A549 (cell line): Measurements from ENCODE around the gene DUS2. TPM values are rescaled to one million over a fixed set of nuclear protein-coding genes. Genes with fewer than 3 reads are reported as not detected.
"Not testable (repeated sequence)": the region's sequence is repeated elsewhere in the genome, so short reads cannot be mapped to it uniquely, and the experiment has no call there.

Source experiments
- ATAC-seq, 2 experiments: fragments of 200-7000 bp in 1 of 2; fragments of >200 bp in 1 of 2; cut with Nextera tagmentation in 1 of 2; cut with Tn5 transposase in 1 of 2; 3 replicates each; pipeline versions ENCODE4 v1.8.0 to v1.9.1; 2018 to 2020; ENCODE audit warnings: mild to moderate bottlenecking in 1 of 2, moderate library complexity in 1 of 2
- CTCF ChIA-PET: fragments of 300-600 bp; sonication (Branson Sonifier 250); formaldehyde crosslinking; extraction: SDS; loops from one replicate; lab custom pipeline; 2021; ENCODE audit warnings: antibody characterized with exemption, inconsistent platforms; lab: Yijun Ruan, JAX
- POLR2A ChIA-PET: fragments of 350-600 bp; formaldehyde crosslinking; extraction: SDS; loops from one replicate; lab custom pipeline; 2021; ENCODE audit warnings: antibody characterized with exemption, inconsistent platforms; lab: Yijun Ruan, JAX
- DNase-seq, 2 experiments: peaks; one replicate each; pipeline versions ENCODE4 v3.0.0 to v3.0.0-alpha.2; 2011 to 2016; ENCODE audit warnings: low read depth in 1 of 2, low spot score in 1 of 2
- FAIRE-seq: peaks from 2 replicates; lab custom pipeline; 2011; peaks lifted over from hg19 to GRCh38; lab: Jason Lieb, UNC
- H3K27ac ChIP-seq, 2 experiments: fragments of >200 bp; sonication (Bioruptor Twin); formaldehyde crosslinking; 3 replicates each; pipeline ENCODE4 v1.5.1; 2016 to 2017
- H3K4me1 ChIP-seq: fragments of >200 bp; sonication (Bioruptor Twin); formaldehyde crosslinking; 3 replicates; pipeline ENCODE4 v1.6.1; 2016
- H3K4me2 ChIP-seq: fragments of >200 bp; sonication (Bioruptor Twin); formaldehyde crosslinking; 3 replicates; pipeline ENCODE4 v1.6.1; 2016
- H3K4me3 ChIP-seq: fragments of >200 bp; sonication (Bioruptor Twin); formaldehyde crosslinking; 3 replicates; pipeline ENCODE4 v1.5.1; 2016
- H3K9me3 ChIP-seq: fragments of >200 bp; sonication (Bioruptor Twin); formaldehyde crosslinking; 3 replicates; pipeline ENCODE4 v1.6.1; 2016
- EHF ChIP-seq: fragments of 250-450 bp; sonication (Bioruptor Pico); IDR thresholded peaks from 2 replicates; pipeline ENCODE4 v1.5.0; 2020; ENCODE audit warnings: mild to moderate bottlenecking
- EHMT2 ChIP-seq: fragments of 200-600 bp; sonication (generic); IDR thresholded peaks from 2 replicates; pipeline ENCODE4 v1.6.1; 2016; ENCODE audit warnings: antibody characterized with exemption, low read depth, mild to moderate bottlenecking, moderate library complexity
- FOSL2 ChIP-seq, 2 experiments: fragments of 450-650 bp in 1 of 2; fragments of >200 bp in 1 of 2; sonication (Bioruptor Twin) in 1 of 2; formaldehyde crosslinking; IDR thresholded peaks; 2 replicates each; pipeline versions ENCODE4 v1.5.0 to v1.6.1; 2016 to 2020; ENCODE audit warnings: mild to moderate bottlenecking in 1 of 2, moderate library complexity in 1 of 2
- HOXB13 ChIP-seq: fragments of 250-450 bp; sonication (Bioruptor Pico); IDR thresholded peaks from 2 replicates; pipeline ENCODE4 v1.5.0; 2020; ENCODE audit warnings: low read depth, mild to moderate bottlenecking, moderate library complexity
- JUN ChIP-seq, 2 experiments: fragments of >200 bp; sonication (Bioruptor Twin); formaldehyde crosslinking; IDR thresholded peaks; 2 replicates in 1 of 2; 3 replicates in 1 of 2; pipeline ENCODE4 v1.6.1; 2016 to 2017
- MAFK ChIP-seq: fragments of 450-650 bp; IDR thresholded peaks from 2 replicates; pipeline ENCODE4 v1.6.1; 2014; ENCODE audit not compliant: partially characterized antibody
- TFCP2L1 ChIP-seq: fragments of 250-450 bp; sonication (Bioruptor Pico); IDR thresholded peaks from 2 replicates; pipeline ENCODE4 v1.5.0; 2021; ENCODE audit warnings: mild to moderate bottlenecking
- ZNF302 ChIP-seq: fragments of 250-450 bp; sonication (Bioruptor Pico); IDR thresholded peaks from 2 replicates; pipeline ENCODE4 v1.9.0; 2021; ENCODE audit warnings: inconsistent platforms, mild to moderate bottlenecking, moderate library complexity
- WGBS: methylation state at CpG from one replicate; pipeline ENCODE4 v1.1.6; 2017; ENCODE audit errors: missing lambda C conversion rate; 5-methylcytosine and 5-hydroxymethylcytosine counted together
- polyA plus RNA-seq, 4 experiments: library from polyadenylated mRNA; depleted of rRNA in 3 of 4; stranded (reverse); fragments of >200 nt; fragmentation: RNase III in 1 of 4; extraction: RNeasy Plus Mini Kit Qiagen cat#74134 plus additional on column Dnase treatment in 1 of 4; gene quantifications; 2 replicates in 3 of 4; 3 replicates in 1 of 4; pipeline ENCODE4 v1.2.3, GENCODE V29; 2011 to 2017
- TF ChIP-seq, protein P1 (sequence below): IDR thresholded peaks from 2 replicates; pipeline ENCODE4 v1.6.1; 2012; ENCODE audit warnings: low read depth, borderline replicate concordance
- TF ChIP-seq, protein P2 (sequence below): fragments of >200 bp; sonication (Bioruptor Twin); formaldehyde crosslinking; IDR thresholded peaks from 3 replicates; pipeline ENCODE4 v1.6.1; 2016
- TF ChIP-seq, protein P3 (sequence below): fragments of 200-600 bp; sonication (generic); IDR thresholded peaks from 2 replicates; pipeline ENCODE4 v1.6.1; 2016; ENCODE audit warnings: antibody characterized with exemption, mild to moderate bottlenecking, moderate library complexity
- TF ChIP-seq, protein P4 (sequence below): IDR thresholded peaks from 2 replicates; pipeline ENCODE4 v1.6.1; 2012

DUS2 gene
- polyA plus RNA-seq, 2 of the 4 experiments (the other 2 are of a cell fraction), result 20.8 to 21.5 TPM

DNA sequence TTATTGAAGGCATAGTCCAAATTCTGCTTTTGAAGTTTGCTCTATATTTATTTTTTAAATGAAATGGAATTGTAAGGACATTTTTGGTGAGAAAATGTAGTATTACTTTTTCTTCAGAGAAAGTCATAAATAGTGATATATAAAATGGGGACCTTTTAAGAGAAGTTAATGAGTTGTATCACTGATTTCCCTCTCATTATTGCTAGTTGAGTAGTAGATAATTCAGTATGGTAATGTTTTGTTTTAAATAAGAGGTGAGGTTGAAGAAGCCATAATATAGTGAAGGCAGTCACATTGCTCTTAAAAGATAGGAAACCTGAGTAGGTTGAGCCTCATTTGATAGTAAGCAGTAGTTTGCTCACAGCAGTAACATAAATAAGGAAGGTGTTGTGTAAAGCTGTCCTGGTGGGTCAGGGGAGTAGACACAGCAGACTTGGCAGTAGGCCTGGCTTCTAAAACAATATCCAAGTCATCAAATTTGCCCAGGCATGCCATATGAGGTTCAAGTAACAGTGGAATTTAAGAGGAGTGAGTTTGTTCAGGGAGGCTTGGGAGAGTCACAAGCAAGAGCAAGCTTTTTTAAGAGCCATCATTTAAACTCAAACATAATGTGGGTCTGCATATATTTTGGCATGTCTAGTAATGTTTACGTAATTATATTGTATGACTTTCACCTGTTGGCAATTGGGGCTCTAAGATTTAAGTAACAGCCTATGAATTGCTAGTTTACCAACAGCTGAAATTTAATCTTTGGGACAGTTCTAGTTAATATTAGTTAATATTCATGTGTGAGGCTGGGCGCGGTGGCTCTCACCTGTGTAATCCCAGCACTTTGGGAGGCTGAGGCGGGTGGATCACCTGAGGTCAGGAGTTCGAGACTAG, 68.5 kb downstream of the DUS2 start:
- DNase-seq (peak in 1 of 2 experiments; percentile 49), ATAC-seq (peak in 1 of 2 experiments; percentile 23; a peak in 3 of 6 replicates)
- no peak overlapping the region for H3K4me3 ChIP-seq
- POLR2A ChIA-PET, result interaction anchor here (1.1 kb wide), 1 partner anchor 146 kb away, joined by 3 read pairs; no protein-coding TSS in a partner anchor
- TF ChIP-seq EHMT2 (no peak), EHF (no peak), FOSL2 (IDR thresholded peaks at IDR 0.05) (no peak), FOSL2 (CRISPR knock-in tag; IDR thresholded peaks at IDR 0.05) (no peak), TFCP2L1 (CRISPR knock-in tag) (no peak), MAFK (no peak), ZNF302 (CRISPR knock-in tag) (no peak), JUN (IDR thresholded peaks at IDR 0.05) (no peak), HOXB13 (no peak)
- TF ChIP-seq, protein P1, sequence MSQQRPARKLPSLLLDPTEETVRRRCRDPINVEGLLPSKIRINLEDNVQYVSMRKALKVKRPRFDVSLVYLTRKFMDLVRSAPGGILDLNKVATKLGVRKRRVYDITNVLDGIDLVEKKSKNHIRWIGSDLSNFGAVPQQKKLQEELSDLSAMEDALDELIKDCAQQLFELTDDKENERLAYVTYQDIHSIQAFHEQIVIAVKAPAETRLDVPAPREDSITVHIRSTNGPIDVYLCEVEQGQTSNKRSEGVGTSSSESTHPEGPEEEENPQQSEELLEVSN, result no peak
- TF ChIP-seq, protein P2, sequence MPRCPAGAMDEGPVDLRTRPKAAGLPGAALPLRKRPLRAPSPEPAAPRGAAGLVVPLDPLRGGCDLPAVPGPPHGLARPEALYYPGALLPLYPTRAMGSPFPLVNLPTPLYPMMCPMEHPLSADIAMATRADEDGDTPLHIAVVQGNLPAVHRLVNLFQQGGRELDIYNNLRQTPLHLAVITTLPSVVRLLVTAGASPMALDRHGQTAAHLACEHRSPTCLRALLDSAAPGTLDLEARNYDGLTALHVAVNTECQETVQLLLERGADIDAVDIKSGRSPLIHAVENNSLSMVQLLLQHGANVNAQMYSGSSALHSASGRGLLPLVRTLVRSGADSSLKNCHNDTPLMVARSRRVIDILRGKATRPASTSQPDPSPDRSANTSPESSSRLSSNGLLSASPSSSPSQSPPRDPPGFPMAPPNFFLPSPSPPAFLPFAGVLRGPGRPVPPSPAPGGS, result no peak
- TF ChIP-seq, protein P3, sequence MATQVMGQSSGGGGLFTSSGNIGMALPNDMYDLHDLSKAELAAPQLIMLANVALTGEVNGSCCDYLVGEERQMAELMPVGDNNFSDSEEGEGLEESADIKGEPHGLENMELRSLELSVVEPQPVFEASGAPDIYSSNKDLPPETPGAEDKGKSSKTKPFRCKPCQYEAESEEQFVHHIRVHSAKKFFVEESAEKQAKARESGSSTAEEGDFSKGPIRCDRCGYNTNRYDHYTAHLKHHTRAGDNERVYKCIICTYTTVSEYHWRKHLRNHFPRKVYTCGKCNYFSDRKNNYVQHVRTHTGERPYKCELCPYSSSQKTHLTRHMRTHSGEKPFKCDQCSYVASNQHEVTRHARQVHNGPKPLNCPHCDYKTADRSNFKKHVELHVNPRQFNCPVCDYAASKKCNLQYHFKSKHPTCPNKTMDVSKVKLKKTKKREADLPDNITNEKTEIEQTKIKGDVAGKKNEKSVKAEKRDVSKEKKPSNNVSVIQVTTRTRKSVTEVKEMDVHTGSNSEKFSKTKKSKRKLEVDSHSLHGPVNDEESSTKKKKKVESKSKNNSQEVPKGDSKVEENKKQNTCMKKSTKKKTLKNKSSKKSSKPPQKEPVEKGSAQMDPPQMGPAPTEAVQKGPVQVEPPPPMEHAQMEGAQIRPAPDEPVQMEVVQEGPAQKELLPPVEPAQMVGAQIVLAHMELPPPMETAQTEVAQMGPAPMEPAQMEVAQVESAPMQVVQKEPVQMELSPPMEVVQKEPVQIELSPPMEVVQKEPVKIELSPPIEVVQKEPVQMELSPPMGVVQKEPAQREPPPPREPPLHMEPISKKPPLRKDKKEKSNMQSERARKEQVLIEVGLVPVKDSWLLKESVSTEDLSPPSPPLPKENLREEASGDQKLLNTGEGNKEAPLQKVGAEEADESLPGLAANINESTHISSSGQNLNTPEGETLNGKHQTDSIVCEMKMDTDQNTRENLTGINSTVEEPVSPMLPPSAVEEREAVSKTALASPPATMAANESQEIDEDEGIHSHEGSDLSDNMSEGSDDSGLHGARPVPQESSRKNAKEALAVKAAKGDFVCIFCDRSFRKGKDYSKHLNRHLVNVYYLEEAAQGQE, result no peak
- TF ChIP-seq, protein P4, sequence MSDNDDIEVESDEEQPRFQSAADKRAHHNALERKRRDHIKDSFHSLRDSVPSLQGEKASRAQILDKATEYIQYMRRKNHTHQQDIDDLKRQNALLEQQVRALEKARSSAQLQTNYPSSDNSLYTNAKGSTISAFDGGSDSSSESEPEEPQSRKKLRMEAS, result no peak
- TF ChIP-seq, all 56 proteins: peak for 0
- Histone ChIP-seq H3K9me3 (no peaks in the 10 kb centered on the region), H3K27ac (peak overlapping the region; percentile 4 to 57; a peak in 3 of 6 replicates), H3K4me1 (peaks cover 56% of the 10 kb centered on the region), H3K4me2 (peak overlapping the region; percentile 45)
- 91% methylated on average over 5 of the region's 5 CpGs for WGBS
- CTCF ChIA-PET, result interaction anchor here (0.6 to 3.7 kb wide), 6 partner anchors 8 to 139 kb away, joined by 3 to 26 read pairs (median 8); partner anchors contain the start of gene NFATC3
- FAIRE-seq, result no peak

DNA sequence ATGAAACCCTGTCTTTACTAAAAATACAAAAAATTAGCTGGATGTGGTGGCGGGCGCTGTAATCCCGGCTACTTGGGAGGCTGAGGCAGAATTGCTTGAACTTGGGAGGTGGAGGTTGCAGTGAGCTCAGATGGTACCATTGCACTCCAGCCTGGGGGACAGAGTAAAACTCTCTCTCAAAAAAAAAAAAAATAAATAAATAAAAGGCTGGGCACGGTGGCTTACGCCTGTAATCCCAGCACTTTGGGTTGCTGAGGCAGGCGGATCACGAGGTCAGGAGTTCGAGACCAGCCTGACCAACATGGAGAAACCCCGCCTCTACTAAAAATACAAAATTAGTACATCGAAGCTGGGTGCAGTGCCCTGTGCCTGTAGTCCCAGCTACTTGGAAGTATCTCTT, 69.2 kb downstream of the DUS2 start:
- 94% methylated on average over 10 of the region's 10 CpGs for WGBS
- Histone ChIP-seq H3K4me1 (peaks cover 57% of the 10 kb centered on the region), H3K4me2 (peak overlapping the region; percentile 45; the same call in 2 of the 3 replicates), H3K27ac (peak overlapping the region; percentile 4 to 57; a peak in 3 of 6 replicates)
- H3K9me3 ChIP-seq, FAIRE-seq, ATAC-seq, POLR2A ChIA-PET, H3K4me3 ChIP-seq, DNase-seq: not testable (repeated sequence)
- CTCF ChIA-PET, result interaction anchor here (0.6 to 3.7 kb wide), 5 partner anchors 8 to 226 kb away, joined by 4 to 26 read pairs (median 13); partner anchors contain the start of gene NFATC3
